ENCODE data around the gene FKBP2. TPM values are rescaled to one million over a fixed set of nuclear protein-coding genes. Genes with fewer than 3 reads are reported as not detected.

The FKBP2 gene
- total RNA-seq, 1 experiment from 2014 or later = 70.2 TPM

GRCh38 chr11:64263947-64264317 is 23.0 kb downstream of the FKBP2 start:
- TF ChIP-seq CTCF (IDR thresholded peaks at IDR 0.05; ENCODE audit: insufficient read depth in 1 of 2, low read depth in 1 of 2, low read length in 1 of 2, severe bottlenecking in 1 of 2, unreplicated experiment in 1 of 2) = no peak
- ChIA-PET POLR2A (no interaction called here), CTCF (interaction anchor here (0.5 to 1.4 kb wide), 2 partner anchors 12 to 800 kb away, joined by 3 to 13 read pairs; no protein-coding TSS in a partner anchor)
- intact Hi-C loops (cut with micrococcal nuclease; ENCODE audit: unreplicated experiment) = no loop called here
- BruUV-seq (replicated peaks) = no TSS peak
- H3K27me3 ChIP-seq (replicated peaks; ENCODE audit: control insufficient read depth, insufficient read depth, low read length) = no peaks in the 10 kb centered on the region
- H3K4me3 ChIP-seq (ENCODE audit: low read depth, low read length) = no peak overlapping the region
- peaks cover 21% of the 10 kb centered on the region for H3K4me1 Mint-ChIP-seq (ENCODE audit: low read depth, unreplicated experiment)
- no peak overlapping the region for H3K4me3 Mint-ChIP-seq (ENCODE audit: unreplicated experiment)
- H3K4me1 ChIP-seq = peaks cover 13% of the 10 kb centered on the region
- H3K9me3 Mint-ChIP-seq (ENCODE audit: unreplicated experiment) = no peaks in the 10 kb centered on the region
- H3K36me3 Mint-ChIP-seq (ENCODE audit: insufficient read depth, unreplicated experiment) = peaks cover 83% of the 10 kb centered on the region
- H3K27me3 Mint-ChIP-seq (ENCODE audit: insufficient read depth, unreplicated experiment) = no peaks in the 10 kb centered on the region
- no peak overlapping the region for H3K27ac Mint-ChIP-seq (ENCODE audit: unreplicated experiment)
- no peaks in the 10 kb centered on the region for H3K9me3 ChIP-seq
- H3K36me3 ChIP-seq (ENCODE audit: control insufficient read depth, insufficient read depth, low read length) = peaks cover 4% of the 10 kb centered on the region
- DNase-seq = no peak

- no TSS peak for BruUV-seq (replicated peaks)
- Mint-ChIP-seq H3K9me3 (ENCODE audit: unreplicated experiment) (no peaks in the 10 kb centered on the region), H3K4me1 (ENCODE audit: low read depth, unreplicated experiment) (peaks cover 23% of the 10 kb centered on the region), H3K27me3 (ENCODE audit: insufficient read depth, unreplicated experiment) (no peaks in the 10 kb centered on the region), H3K4me3 (ENCODE audit: unreplicated experiment) (no peak overlapping the region), H3K27ac (ENCODE audit: unreplicated experiment) (no peak overlapping the region), H3K36me3 (ENCODE audit: insufficient read depth, unreplicated experiment) (peaks cover 83% of the 10 kb centered on the region)
- TF ChIP-seq CTCF (IDR thresholded peaks at IDR 0.05; ENCODE audit: insufficient read depth in 1 of 2, low read depth in 1 of 2, low read length in 1 of 2, severe bottlenecking in 1 of 2, unreplicated experiment in 1 of 2) = no peak
- CTCF ChIA-PET = interaction anchor here (0.8 kb wide), 1 partner anchor 12 kb away, joined by 4 read pairs; no protein-coding TSS in a partner anchor
- Histone ChIP-seq H3K36me3 (ENCODE audit: control insufficient read depth, insufficient read depth, low read length) (peaks cover 4% of the 10 kb centered on the region), H3K27me3 (replicated peaks; ENCODE audit: control insufficient read depth, insufficient read depth, low read length) (no peaks in the 10 kb centered on the region), H3K4me1 (peaks cover 15% of the 10 kb centered on the region), H3K9me3 (no peaks in the 10 kb centered on the region), H3K4me3 (ENCODE audit: low read depth, low read length) (no peak overlapping the region)
- no peak for DNase-seq
- intact Hi-C loops (cut with micrococcal nuclease; ENCODE audit: unreplicated experiment) = no loop called here
- POLR2A ChIA-PET = no interaction called here
Observed at GRCh38 chr11:64264371-64264852, 23.5 kb downstream of the FKBP2 start.

GRCh38 chr11:64265176-64266160 is 24.6 kb downstream of the FKBP2 start:
- Mint-ChIP-seq H3K4me1 (ENCODE audit: low read depth, unreplicated experiment) (peaks cover 17% of the 10 kb centered on the region), H3K9me3 (ENCODE audit: unreplicated experiment) (no peaks in the 10 kb centered on the region), H3K4me3 (ENCODE audit: unreplicated experiment) (no peak overlapping the region), H3K27ac (ENCODE audit: unreplicated experiment) (no peak overlapping the region), H3K36me3 (ENCODE audit: insufficient read depth, unreplicated experiment) (peaks cover 83% of the 10 kb centered on the region), H3K27me3 (ENCODE audit: insufficient read depth, unreplicated experiment) (no peaks in the 10 kb centered on the region)
- no peak for DNase-seq
- POLR2A ChIA-PET = no interaction called here
- Histone ChIP-seq H3K4me1 (peaks cover 15% of the 10 kb centered on the region), H3K27me3 (replicated peaks; ENCODE audit: control insufficient read depth, insufficient read depth, low read length) (no peaks in the 10 kb centered on the region), H3K4me3 (ENCODE audit: low read depth, low read length) (no peak overlapping the region), H3K9me3 (no peaks in the 10 kb centered on the region), H3K36me3 (ENCODE audit: control insufficient read depth, insufficient read depth, low read length) (peaks cover 4% of the 10 kb centered on the region)
- CTCF ChIA-PET = interaction anchor here (0.6 to 0.8 kb wide), 2 partner anchors 14 to 1423 kb away, joined by 4 to 5 read pairs; no protein-coding TSS in a partner anchor
- TF ChIP-seq CTCF (IDR thresholded peaks at IDR 0.05; ENCODE audit: insufficient read depth in 1 of 2, low read depth in 1 of 2, low read length in 1 of 2, severe bottlenecking in 1 of 2, unreplicated experiment in 1 of 2) = no peak
- intact Hi-C loops (cut with micrococcal nuclease; ENCODE audit: unreplicated experiment) = no loop called here
- BruUV-seq (replicated peaks) = no TSS peak
